ENCODE measurements around the gene IFNL4. TPM values are rescaled to one million over a fixed set of nuclear protein-coding genes. Genes with fewer than 3 reads are reported as not detected.
"Not testable (repeated sequence)": the region's sequence is repeated elsewhere in the genome, so short reads cannot be mapped to it uniquely, and the experiment has no call there.

The IFNL4 gene
- total RNA-seq, 4 donors from 2014 or later = not detected

DNA sequence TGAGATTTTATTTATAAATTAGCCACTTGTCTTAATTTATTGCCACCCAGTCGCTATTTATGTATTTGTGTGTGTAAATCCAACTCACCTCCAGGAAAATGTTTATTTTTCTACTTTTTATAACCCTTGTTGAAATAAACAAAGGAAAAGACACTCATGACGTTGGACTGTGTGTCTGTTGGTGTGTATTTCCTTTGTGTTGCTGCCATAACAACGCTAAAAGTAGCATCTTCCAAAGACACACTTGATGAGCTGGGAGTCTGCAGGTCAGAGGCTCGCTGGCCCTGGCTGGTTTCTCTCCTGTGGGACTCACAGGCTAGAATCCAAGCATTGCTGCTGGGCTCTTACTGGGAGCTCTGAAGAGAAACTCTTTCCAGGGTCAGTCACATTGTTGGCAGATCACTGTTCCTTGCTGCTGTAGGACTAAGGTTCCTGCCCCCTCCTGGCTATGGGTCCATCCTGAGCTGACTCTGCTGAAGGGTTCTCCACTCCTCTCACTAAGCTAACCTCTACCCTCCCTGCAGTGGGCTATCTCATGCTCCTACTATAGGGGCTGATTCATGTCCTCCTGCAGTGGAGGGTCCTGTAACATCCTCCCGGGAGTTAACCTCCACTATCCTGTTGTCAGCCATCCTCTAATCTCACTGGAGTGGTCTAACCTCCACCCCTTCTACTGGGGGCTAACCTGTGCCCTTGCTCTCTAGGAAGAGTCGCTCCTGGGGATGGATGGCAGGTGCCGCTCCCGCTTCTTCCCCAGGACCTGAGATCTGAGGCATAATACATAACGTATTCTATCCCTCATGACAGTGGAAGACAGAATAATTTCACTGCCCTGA lies 21.6 kb upstream of the IFNL4 start:
- TF ChIP-seq, protein P1, sequence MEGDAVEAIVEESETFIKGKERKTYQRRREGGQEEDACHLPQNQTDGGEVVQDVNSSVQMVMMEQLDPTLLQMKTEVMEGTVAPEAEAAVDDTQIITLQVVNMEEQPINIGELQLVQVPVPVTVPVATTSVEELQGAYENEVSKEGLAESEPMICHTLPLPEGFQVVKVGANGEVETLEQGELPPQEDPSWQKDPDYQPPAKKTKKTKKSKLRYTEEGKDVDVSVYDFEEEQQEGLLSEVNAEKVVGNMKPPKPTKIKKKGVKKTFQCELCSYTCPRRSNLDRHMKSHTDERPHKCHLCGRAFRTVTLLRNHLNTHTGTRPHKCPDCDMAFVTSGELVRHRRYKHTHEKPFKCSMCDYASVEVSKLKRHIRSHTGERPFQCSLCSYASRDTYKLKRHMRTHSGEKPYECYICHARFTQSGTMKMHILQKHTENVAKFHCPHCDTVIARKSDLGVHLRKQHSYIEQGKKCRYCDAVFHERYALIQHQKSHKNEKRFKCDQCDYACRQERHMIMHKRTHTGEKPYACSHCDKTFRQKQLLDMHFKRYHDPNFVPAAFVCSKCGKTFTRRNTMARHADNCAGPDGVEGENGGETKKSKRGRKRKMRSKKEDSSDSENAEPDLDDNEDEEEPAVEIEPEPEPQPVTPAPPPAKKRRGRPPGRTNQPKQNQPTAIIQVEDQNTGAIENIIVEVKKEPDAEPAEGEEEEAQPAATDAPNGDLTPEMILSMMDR (IDR thresholded peaks at IDR 0.05) = no peak
- no peak for TF ChIP-seq POLR2AphosphoS5 (IDR thresholded peaks at IDR 0.05)
- TF ChIP-seq POLR2A (IDR thresholded peaks at IDR 0.05) = no peak
- no peak for TF ChIP-seq EP300 (IDR thresholded peaks at IDR 0.05)
- no peak overlapping the region for H3K27ac ChIP-seq
- peaks cover 0 to 4% (median 0%) of the 10 kb centered on the region in 3 donors for H3K4me1 ChIP-seq
- ATAC-seq = no peak
- peaks cover 41% of the 10 kb centered on the region for H3K27me3 ChIP-seq
- H3K36me3 ChIP-seq = no peaks in the 10 kb centered on the region
- no peak overlapping the region for H3K4me3 ChIP-seq
- WGBS, 2 donors (ENCODE audit: low coverage in 1 of 2) = 36 to 56% methylated on average over 3 to 9 of the region's 9 CpGs
- no peaks in the 10 kb centered on the region for H3K9me3 ChIP-seq

DNA sequence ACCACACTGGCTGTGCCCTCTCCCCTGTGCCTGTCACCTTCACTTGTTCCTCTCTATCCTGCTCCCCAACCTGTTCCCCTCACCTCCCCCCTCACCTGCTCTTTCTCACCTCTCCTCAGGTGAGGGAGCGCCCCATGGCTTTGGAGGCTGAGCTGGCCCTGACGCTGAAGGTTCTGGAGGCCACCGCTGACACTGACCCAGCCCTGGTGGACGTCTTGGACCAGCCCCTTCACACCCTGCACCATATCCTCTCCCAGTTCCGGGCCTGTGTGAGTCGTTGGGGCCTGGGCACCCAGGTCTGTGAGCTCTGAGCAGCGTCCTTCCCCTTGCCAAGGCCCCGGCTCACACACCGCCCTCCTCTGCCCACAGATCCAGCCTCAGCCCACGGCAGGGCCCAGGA lies 20.7 kb upstream of the IFNL4 start:
- WGBS, 2 donors (ENCODE audit: low coverage in 1 of 2) = 33 to 67% methylated on average over 1 to 3 of the region's 10 CpGs
- H3K27me3 ChIP-seq = peaks cover 50% of the 10 kb centered on the region

GRCh38 chr19:39268531-39269223 lies 20.0 kb upstream of the IFNL4 start:
- WGBS, 2 donors (ENCODE audit: low coverage in 1 of 2) = 67% methylated on average over 1 of the region's 10 CpGs; no CpG with 5 or more reads in 1 of the 2 donors
- H3K27me3 ChIP-seq = peaks cover 57% of the 10 kb centered on the region
- not testable (repeated sequence) for H3K4me3 ChIP-seq, H3K9me3 ChIP-seq, ATAC-seq, H3K27ac ChIP-seq, H3K36me3 ChIP-seq
- H3K4me1 ChIP-seq = peaks cover 0 to 17% (median 0%) of the 10 kb centered on the region in 3 donors

More for the DNA sequence above, 20.7 kb upstream of the IFNL4 start:
- not testable (repeated sequence) for ATAC-seq, H3K9me3 ChIP-seq, H3K36me3 ChIP-seq, H3K4me3 ChIP-seq, H3K27ac ChIP-seq
- peaks cover 0 to 13% (median 0%) of the 10 kb centered on the region in 3 donors for H3K4me1 ChIP-seq

- Histone ChIP-seq H3K27me3 (peaks cover 60% of the 10 kb centered on the region), H3K4me1 (peaks cover 0 to 17% (median 0%) of the 10 kb centered on the region in 3 donors)
- not testable (repeated sequence) for H3K4me3 ChIP-seq, H3K9me3 ChIP-seq, H3K36me3 ChIP-seq, H3K27ac ChIP-seq, ATAC-seq
- no CpG with 5 or more reads among the region's 1 CpG for WGBS, 2 donors (ENCODE audit: low coverage in 1 of 2)
Measured at GRCh38 chr19:39268085-39268484, 19.4 kb upstream of the IFNL4 start, which contains the start of gene IFNL2. Gene IFNL2 (plus strand): TSS chr19:39268396. CDS start chr19:39268569, 173 bp downstream.

GRCh38 chr19:39265321-39265916 lies 16.8 kb upstream of the IFNL4 start:
- no peaks in the 10 kb centered on the region for H3K9me3 ChIP-seq
- H3K4me3 ChIP-seq = no peak overlapping the region
- TF ChIP-seq POLR2A (IDR thresholded peaks at IDR 0.05) (no peak), POLR2AphosphoS5 (IDR thresholded peaks at IDR 0.05) (no peak), EP300 (IDR thresholded peaks at IDR 0.05) (no peak)
- TF ChIP-seq, protein P1 (IDR thresholded peaks at IDR 0.05) = no peak
- no peak overlapping the region for H3K27ac ChIP-seq
- H3K27me3 ChIP-seq = peaks cover 82% of the 10 kb centered on the region
- no peak for ATAC-seq
- 24% methylated on average over 8 of the region's 39 CpGs; no CpG with 5 or more reads in 1 of the 2 donors for WGBS, 2 donors (ENCODE audit: low coverage in 1 of 2)
- H3K4me1 ChIP-seq = peaks cover 0 to 17% (median 0%) of the 10 kb centered on the region in 3 donors
- H3K36me3 ChIP-seq = no peaks in the 10 kb centered on the region
